GM12865 (cell line): Measurements from ENCODE around the gene ACSL1.

Source experiments
- DNase-seq: peaks from one replicate; pipeline ENCODE4 v3.0.0; 2010; ENCODE audit warnings: low read depth
- H3K4me3 ChIP-seq: 2 replicates; pipeline ENCODE4 v1.5.1; 2011; ENCODE audit warnings: mild to moderate bottlenecking, low read depth, low read length, control low read depth
- CTCF ChIP-seq: IDR thresholded peaks from 2 replicates; pipeline ENCODE4 v1.5.1; 2011; ENCODE audit warnings: low read length, control low read depth, low read depth, inconsistent platforms; ENCODE audit not compliant: insufficient read depth; ENCODE audit errors: missing control alignments

ACSL1 gene

GRCh38 chr4:184756399-184756798, 69.4 kb downstream of the ACSL1 start:
- no peak overlapping the region for H3K4me3 ChIP-seq
- DNase-seq = no peak
- no peak for TF ChIP-seq CTCF

GRCh38 chr4:184755278-184755677, 70.5 kb downstream of the ACSL1 start:
- DNase-seq = no peak
- no peak for TF ChIP-seq CTCF
- H3K4me3 ChIP-seq = no peak overlapping the region

- DNase-seq = no peak
- TF ChIP-seq CTCF = no peak
- no peak overlapping the region for H3K4me3 ChIP-seq
Measured at GRCh38 chr4:184752496-184753275, 73.1 kb downstream of the ACSL1 start.

GRCh38 chr4:184751585-184751956, 74.2 kb downstream of the ACSL1 start:
- no peak overlapping the region for H3K4me3 ChIP-seq
- no peak for DNase-seq
- no peak for TF ChIP-seq CTCF

- DNase-seq = no peak
- H3K4me3 ChIP-seq = no peak overlapping the region
- no peak for TF ChIP-seq CTCF
Measured at GRCh38 chr4:184750926-184751584, 74.7 kb downstream of the ACSL1 start.

- no peak for DNase-seq
- TF ChIP-seq CTCF = no peak
- no peak overlapping the region for H3K4me3 ChIP-seq
Measured at GRCh38 chr4:184748251-184748652, 77.5 kb downstream of the ACSL1 start.
